ENCODE data around the gene GRIFIN.

DNA sequence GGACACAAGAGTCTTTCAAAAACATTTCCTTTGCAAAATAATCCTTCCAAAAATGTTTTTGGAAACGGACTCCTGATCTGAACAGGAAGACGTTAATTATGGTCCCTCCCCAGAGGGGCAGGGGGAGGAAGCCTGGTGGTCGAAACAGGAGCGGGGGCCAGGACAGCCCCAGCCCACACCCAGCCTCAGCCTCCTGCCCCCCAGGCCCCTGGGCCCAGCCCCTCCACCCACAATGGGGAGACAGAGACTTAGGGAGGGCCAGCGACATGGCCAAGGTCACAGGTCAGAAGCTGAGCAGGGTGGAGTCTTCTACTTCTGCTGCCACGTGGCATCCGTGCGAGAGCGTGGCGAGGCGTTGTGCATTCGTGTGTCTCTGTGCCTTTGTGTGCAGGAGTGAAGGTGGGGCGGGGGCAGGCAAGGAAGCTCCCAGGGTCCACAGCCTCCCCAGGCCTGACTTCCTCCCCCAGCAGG is 14.0 kb upstream of the GRIFIN start:
- TF ChIP-seq, protein P1, sequence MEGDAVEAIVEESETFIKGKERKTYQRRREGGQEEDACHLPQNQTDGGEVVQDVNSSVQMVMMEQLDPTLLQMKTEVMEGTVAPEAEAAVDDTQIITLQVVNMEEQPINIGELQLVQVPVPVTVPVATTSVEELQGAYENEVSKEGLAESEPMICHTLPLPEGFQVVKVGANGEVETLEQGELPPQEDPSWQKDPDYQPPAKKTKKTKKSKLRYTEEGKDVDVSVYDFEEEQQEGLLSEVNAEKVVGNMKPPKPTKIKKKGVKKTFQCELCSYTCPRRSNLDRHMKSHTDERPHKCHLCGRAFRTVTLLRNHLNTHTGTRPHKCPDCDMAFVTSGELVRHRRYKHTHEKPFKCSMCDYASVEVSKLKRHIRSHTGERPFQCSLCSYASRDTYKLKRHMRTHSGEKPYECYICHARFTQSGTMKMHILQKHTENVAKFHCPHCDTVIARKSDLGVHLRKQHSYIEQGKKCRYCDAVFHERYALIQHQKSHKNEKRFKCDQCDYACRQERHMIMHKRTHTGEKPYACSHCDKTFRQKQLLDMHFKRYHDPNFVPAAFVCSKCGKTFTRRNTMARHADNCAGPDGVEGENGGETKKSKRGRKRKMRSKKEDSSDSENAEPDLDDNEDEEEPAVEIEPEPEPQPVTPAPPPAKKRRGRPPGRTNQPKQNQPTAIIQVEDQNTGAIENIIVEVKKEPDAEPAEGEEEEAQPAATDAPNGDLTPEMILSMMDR (IDR thresholded peaks at IDR 0.05), result no peak
- TF ChIP-seq POLR2A (IDR thresholded peaks at IDR 0.05), result no peak
